ENCODE results near the gene ZC3HAV1.
"Not testable (repeated sequence)": the region's sequence is repeated elsewhere in the genome, so short reads cannot be mapped to it uniquely, and the experiment has no call there.

DNA sequence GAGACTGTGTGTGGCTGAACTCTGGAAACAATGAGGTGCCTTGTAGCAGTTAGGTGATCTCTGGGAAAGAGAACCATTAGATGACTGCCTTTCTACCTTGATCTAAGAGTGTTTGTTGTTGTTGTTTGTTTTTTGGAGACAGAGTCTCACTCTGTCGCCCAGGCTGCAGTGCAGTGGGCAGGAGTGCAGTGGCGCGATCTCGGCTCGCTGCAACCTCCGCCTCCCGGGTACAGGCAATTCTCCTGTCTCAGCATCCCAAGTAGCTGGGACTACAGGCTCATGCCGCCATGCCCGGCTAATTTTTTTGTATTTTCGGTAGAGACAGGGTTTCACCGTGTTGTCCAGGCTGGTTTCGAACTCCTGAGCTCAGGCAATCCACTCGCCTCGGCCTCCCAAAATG is 54.9 kb downstream of the ZC3HAV1 start:
- not testable (repeated sequence) for TF ChIP-seq YY1 (IDR thresholded peaks at IDR 0.05; ENCODE audit: insufficient read depth, insufficient read length); ZNF274 (IDR thresholded peaks at IDR 0.05; ENCODE audit: low read depth, low read length); SUZ12 (IDR thresholded peaks at IDR 0.05; ENCODE audit: extremely low read depth, insufficient read depth, insufficient read length)
